Activated T-helper 1 cell treated with anti-CD3 and anti-CD28 coated beads, Interleukin-12 subunit alpha, Interleukin-12 subunit beta, Interleukin-2, Interleukin-4 antibody, amounts not matched to agents 30 ng/mL and 10 ng/mL and 1 ng/mL, durations not matched to agents 14 hours and 24 hours and 36 hours (primary cell): ENCODE measurements around the gene C1RL. TPM values are rescaled to one million over a fixed set of nuclear protein-coding genes. Genes with fewer than 3 reads are reported as not detected.
"Not testable (repeated sequence)": the region's sequence is repeated elsewhere in the genome, so short reads cannot be mapped to it uniquely, and the experiment has no call there.

Experiments
- DNase-seq: peaks from one replicate; pipeline ENCODE4 v3.0.0; 2021; ENCODE audit warnings: low spot score
- H3K27ac Mint-ChIP-seq: one replicate; pipeline ENCODE4 v1.8.0; 2021; ENCODE audit warnings: mild to moderate bottlenecking, mixed read lengths
- H3K27me3 Mint-ChIP-seq: one replicate; pipeline ENCODE4 v1.8.0; 2022; ENCODE audit warnings: mild to moderate bottlenecking, moderate library complexity, mixed read lengths; ENCODE audit not compliant: insufficient read depth
- H3K36me3 Mint-ChIP-seq: one replicate; pipeline ENCODE4 v1.8.0; 2021; ENCODE audit warnings: low read depth, mixed read lengths
- H3K4me1 Mint-ChIP-seq: one replicate; pipeline ENCODE4 v1.8.0; 2021; ENCODE audit warnings: low read depth, mixed read lengths
- H3K4me3 Mint-ChIP-seq: one replicate; pipeline ENCODE4 v1.8.0; 2021; ENCODE audit warnings: mild to moderate bottlenecking, moderate library complexity, mixed read lengths
- H3K9me3 Mint-ChIP-seq: one replicate; pipeline ENCODE4 v1.8.0; 2021; ENCODE audit warnings: mixed read lengths
- intact Hi-C: fragments of 100-400 bp; cut with micrococcal nuclease; formaldehyde crosslinking; loops from one replicate; pipeline ENCODE4 v1.15.1; 2024
- total RNA-seq: library from RNA; stranded (reverse); gene quantifications from 2 replicates; pipeline ENCODE4 v1.2.3, GENCODE V29; 2022

Gene C1RL
- total RNA-seq, 1 donor from 2014 or later: 21.5 TPM

DNA sequence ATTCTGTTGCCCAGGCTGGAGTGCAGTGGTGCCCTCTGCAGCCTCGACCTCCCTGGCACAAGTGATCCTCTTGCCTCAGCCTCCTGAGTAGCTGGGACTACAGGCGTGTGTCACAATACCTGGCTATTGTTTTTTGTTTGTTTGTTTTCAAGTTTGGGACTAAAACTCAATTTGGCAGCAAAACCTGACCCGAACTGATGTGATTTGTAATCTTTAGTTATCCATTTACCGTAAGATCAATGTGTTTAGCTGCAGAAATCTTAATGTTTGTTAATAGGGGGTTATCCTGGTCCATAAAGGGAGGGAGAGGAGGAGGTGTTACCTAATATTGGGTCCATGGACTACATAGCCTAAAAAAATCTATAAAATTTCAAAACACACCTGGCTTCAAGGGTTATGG lies 49.2 kb downstream of the C1RL start:
- no peaks in the 10 kb centered on the region for H3K36me3 Mint-ChIP-seq
- H3K27me3 Mint-ChIP-seq: peaks cover 24% of the 10 kb centered on the region
- DNase-seq: no peak
- H3K4me3 Mint-ChIP-seq: no peak overlapping the region
- H3K27ac Mint-ChIP-seq: no peak overlapping the region
- H3K9me3 Mint-ChIP-seq: no peaks in the 10 kb centered on the region
- no peaks in the 10 kb centered on the region for H3K4me1 Mint-ChIP-seq
- intact Hi-C loops: no loop called here

DNA sequence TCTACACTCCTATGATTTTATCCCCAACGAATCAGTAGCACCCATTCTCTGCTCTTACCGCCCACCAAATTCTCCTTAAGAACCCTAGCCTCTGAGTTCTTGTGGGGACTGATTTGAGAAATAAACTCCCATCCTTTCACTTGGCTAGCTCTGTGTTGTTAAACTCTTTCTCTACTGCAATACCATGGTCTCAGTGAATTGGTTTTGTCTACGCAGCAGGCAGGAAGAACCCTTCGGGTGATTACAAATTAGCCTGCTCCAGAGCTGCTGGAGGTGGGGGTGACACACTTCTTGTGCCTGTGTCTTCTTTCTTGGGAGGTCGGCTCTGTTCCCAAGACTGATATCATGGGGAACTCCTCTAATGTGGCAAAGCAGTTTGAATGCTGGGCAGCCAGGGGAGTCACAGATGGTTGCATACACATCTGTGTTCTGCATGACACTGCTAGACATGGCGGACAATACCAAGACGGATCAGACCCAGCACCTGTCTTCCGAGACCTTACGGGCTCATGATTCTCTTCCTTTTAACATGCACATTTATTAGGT lies 50.1 kb downstream of the C1RL start:
- DNase-seq: no peak
- intact Hi-C loops: no loop called here
- no peaks in the 10 kb centered on the region for H3K36me3 Mint-ChIP-seq
- no peak overlapping the region for H3K27ac Mint-ChIP-seq
- no peaks in the 10 kb centered on the region for H3K9me3 Mint-ChIP-seq
- no peak overlapping the region for H3K4me3 Mint-ChIP-seq
- H3K4me1 Mint-ChIP-seq: no peaks in the 10 kb centered on the region
- H3K27me3 Mint-ChIP-seq: peaks cover 28% of the 10 kb centered on the region

DNA sequence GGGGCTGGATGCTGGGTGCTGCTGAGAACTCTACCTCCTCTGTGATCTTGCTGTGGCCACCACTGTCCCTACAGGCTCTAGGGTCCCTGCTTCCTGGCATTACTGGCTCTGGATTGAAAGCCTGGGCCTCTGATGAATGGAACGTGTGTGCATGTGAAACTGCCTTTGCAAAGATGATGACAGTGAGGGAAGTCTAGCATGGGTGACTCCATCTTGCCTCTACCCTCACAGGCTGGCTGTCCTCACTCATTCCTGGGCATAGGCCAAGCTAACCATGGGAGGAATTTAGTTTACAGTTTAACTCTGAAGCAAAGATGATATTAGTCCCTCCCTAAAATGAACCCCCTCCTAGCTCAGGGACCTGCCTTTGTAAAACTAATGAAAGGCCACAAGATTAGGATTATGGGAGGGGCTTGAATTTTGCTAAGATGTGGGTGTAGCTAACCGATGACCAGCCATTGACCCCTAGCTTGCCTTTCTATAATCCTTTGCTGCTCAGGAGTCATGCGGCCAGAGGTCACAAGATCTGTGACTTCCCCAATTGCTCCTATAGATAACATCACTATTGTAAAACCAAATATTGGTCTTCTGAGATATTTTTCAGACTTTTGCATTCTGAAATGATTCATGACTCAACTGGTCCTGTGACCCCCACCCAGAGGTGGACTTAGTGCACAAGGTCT lies 50.7 kb downstream of the C1RL start:
- Mint-ChIP-seq H3K27me3 (peaks cover 28% of the 10 kb centered on the region), H3K4me3 (no peak overlapping the region), H3K4me1 (no peaks in the 10 kb centered on the region), H3K27ac (no peak overlapping the region), H3K9me3 (no peaks in the 10 kb centered on the region), H3K36me3 (no peaks in the 10 kb centered on the region)
- no peak for DNase-seq
- intact Hi-C loops: no loop called here

DNA sequence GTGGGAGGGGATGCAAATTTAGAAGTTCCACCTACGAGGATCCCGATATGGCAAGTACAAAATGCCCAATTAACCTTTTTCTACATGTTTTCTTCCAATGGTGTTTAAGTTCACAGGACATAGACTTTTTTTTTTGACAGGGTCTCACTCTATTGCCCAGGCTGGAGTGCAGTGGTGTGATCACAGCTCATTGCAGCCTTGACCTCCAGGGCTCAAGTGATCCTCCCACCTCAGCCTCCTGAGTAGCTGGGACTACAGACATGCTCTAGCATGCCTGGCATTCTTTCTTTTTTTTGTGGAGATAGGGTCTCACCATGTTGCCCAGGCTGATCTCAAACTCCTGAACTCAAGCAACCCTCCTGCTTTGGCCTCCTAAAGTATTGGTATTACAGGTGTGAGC lies 53.3 kb downstream of the C1RL start:
- H3K9me3 Mint-ChIP-seq, H3K4me1 Mint-ChIP-seq, intact Hi-C loops, H3K27ac Mint-ChIP-seq, DNase-seq, H3K4me3 Mint-ChIP-seq, H3K36me3 Mint-ChIP-seq: not testable (repeated sequence)
- H3K27me3 Mint-ChIP-seq: peaks cover 29% of the 10 kb centered on the region

DNA sequence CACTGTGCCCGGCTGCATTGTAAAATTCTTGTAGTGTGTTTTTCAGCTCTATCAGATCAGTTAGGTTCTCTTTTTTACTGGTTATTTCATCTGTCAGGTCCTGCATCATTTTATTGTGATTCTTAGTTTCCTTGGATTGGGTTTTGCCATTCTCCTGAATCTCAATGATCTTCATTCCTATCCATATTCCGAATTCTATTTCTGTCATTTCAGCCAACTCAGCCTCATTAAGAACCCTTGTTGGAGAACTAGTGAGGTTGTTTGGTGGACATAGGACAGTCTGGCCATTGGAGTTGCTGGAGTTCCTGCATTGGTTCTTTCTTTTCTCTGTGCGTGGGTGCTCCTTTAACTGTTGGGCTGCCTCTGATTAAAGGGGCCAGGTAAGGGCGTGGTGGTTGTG lies 54.1 kb downstream of the C1RL start:
- intact Hi-C loops: no loop called here
- peaks cover 26% of the 10 kb centered on the region for H3K27me3 Mint-ChIP-seq

DNA sequence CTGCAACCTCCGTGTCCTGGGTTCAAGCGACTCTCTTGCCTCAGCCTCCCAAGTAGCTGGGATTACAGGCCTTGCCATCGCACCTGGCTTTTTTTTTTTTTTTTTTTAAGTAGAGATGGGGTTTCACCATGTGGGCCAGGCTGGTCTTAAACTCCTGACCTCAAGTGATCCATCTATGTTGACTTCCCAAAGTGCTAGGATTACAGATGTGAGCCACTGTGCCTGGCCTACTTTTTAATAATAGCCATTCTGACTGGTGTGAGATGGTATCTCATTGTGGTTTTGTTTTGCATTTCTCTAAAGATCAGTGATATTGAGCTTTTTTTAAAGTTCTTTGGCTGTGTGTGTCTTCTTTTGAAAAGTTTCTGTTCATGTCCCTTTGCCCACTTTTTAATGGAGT lies 59.0 kb downstream of the C1RL start:
- Mint-ChIP-seq H3K27me3 (peaks cover 11% of the 10 kb centered on the region), H3K4me1 (peaks cover 15% of the 10 kb centered on the region)
- H3K36me3 Mint-ChIP-seq, H3K4me3 Mint-ChIP-seq, H3K27ac Mint-ChIP-seq, intact Hi-C loops, DNase-seq, H3K9me3 Mint-ChIP-seq: not testable (repeated sequence)

More for the DNA sequence above, 54.1 kb downstream of the C1RL start:
- H3K9me3 Mint-ChIP-seq: no peaks in the 10 kb centered on the region
- no peak overlapping the region for H3K4me3 Mint-ChIP-seq
- no peak overlapping the region for H3K27ac Mint-ChIP-seq
- DNase-seq: no peak
- no peaks in the 10 kb centered on the region for H3K4me1 Mint-ChIP-seq
- H3K36me3 Mint-ChIP-seq: no peaks in the 10 kb centered on the region

DNA sequence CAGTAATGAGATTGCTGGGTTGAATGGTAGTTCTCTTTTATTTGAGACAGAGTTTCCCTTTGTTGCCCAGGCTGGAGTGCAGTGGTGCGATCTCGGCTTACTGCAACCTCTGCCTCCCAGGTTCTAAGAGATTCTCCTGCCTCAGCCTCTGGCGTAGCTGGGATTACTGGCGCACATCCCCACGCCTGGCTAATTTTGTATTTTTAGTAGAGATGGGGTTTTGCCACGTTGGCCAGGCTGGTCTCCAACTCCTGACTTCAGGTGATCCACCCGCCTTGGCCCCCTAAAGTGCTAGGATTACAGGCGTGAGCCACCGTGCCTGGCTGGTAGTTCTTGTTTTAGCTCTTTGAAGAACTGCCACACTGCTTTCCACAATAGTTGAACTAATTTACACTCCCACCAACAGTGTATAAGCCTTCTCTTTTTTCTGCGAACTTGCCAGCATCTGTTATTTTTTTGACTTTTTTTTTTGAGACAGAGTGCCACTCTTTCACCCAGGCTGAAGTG lies 59.5 kb downstream of the C1RL start:
- H3K36me3 Mint-ChIP-seq, H3K4me3 Mint-ChIP-seq, H3K27ac Mint-ChIP-seq, H3K9me3 Mint-ChIP-seq, DNase-seq, intact Hi-C loops: not testable (repeated sequence)
- Mint-ChIP-seq H3K27me3 (peaks cover 11% of the 10 kb centered on the region), H3K4me1 (peaks cover 15% of the 10 kb centered on the region)

DNA sequence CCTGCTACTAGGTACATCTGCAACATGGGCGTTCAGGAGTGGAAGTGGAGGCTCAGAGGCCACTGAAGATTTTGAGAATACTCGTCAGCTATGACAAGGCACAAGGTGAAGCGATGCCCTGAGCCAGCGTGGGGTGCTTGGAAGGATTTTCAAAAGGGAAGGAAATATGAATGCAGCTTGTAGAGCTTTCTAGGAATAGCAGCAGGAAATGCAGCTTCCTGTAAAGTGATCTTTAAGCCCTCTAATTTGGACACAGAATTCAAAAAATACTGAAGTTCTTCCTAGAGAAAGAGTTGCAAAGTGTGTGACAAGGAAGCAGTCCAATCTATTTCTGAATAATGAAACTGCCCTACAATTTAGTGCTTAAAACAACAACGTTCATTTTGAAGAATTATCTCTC lies 61.7 kb downstream of the C1RL start:
- Mint-ChIP-seq H3K27me3 (peaks cover 2% of the 10 kb centered on the region), H3K9me3 (no peaks in the 10 kb centered on the region), H3K4me1 (peaks cover 15% of the 10 kb centered on the region), H3K4me3 (peak overlapping the region; percentile 6), H3K27ac (no peak overlapping the region), H3K36me3 (no peaks in the 10 kb centered on the region)
- intact Hi-C loops: no loop called here
- no peak for DNase-seq

DNA sequence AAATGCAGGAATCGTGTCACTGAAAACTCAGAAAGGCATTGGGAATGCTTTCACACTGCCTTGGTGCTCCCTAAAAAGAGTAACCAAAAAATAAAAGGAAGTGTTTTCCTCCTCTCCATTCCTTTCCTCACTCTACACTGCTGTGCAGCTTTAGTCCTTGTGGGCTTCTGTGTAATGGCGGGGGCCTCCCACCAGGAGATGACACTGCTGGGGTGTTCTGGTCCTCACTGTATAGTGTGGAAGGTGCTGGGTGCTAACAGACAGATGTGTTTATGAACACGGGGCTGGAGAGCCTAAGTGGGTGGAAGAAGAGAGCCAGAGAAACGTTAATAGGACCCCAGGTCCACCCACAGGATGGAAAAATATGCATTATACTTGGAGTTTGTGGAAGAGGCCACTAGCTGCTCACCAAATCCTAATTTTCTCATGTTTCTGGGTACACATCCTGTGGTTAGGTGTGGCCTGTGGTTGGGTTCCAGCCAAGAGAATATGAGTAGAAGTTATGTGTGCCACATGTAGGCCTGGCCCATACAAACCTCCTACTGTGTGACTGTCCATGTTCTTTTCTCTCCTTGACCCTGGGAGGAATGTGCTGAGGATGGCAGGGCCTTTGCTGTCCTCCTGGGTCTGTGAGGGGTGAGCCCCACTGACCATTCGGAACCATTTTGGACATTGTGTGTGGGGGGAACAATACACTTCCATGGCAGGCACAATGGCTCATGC lies 62.5 kb downstream of the C1RL start:
- intact Hi-C loops: no loop called here
- H3K36me3 Mint-ChIP-seq: no peaks in the 10 kb centered on the region
- no peaks in the 10 kb centered on the region for H3K9me3 Mint-ChIP-seq
- no peak overlapping the region for H3K27ac Mint-ChIP-seq
- H3K4me3 Mint-ChIP-seq: no peak overlapping the region
- H3K4me1 Mint-ChIP-seq: peaks cover 15% of the 10 kb centered on the region
- H3K27me3 Mint-ChIP-seq: peaks cover 2% of the 10 kb centered on the region
- DNase-seq: no peak

DNA sequence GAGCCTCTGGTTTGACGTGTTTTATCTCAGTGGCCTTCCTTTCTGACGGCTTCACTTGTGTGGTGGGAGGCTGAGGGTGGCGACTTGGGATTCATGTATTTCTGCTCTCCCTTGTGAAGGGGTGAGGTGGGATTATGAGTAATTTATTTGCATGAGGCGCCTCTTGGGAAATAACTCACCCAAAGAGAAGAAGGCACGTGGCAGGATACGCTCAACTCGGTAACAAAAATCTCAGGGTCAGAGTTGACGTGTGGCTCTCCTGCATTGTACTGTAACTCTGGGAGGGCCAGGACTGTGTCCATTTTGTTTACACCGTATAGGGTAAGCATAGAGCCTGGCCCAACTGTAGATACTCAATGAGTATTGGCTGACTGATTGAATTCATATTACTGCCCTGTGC lies 63.1 kb downstream of the C1RL start:
- Mint-ChIP-seq H3K9me3 (no peaks in the 10 kb centered on the region), H3K4me1 (peaks cover 15% of the 10 kb centered on the region), H3K27ac (no peak overlapping the region), H3K27me3 (peaks cover 2% of the 10 kb centered on the region), H3K36me3 (no peaks in the 10 kb centered on the region), H3K4me3 (no peak overlapping the region)
- intact Hi-C loops: no loop called here
- no peak for DNase-seq

Other genes starting within 250 kb of the C1RL start
- gene TPI1, start 241.7 kb downstream of the C1RL start, total RNA-seq: 1,427 and 1,438 TPM in 2 replicates
- gene SPSB2, start 235.9 kb downstream of the C1RL start, total RNA-seq: 3.4 and 4.7 TPM in 2 replicates
- 5.3 and 5.6 TPM in 2 replicates for gene LRRC23, start 204.4 kb downstream of the C1RL start, total RNA-seq
- 147 and 156 TPM in 2 replicates for gene ENO2, start 194.6 kb downstream of the C1RL start, total RNA-seq
- gene ATN1, start 181.3 kb downstream of the C1RL start, total RNA-seq: 70.8 and 71.2 TPM in 2 replicates
- gene RNU7-1, start 165.4 kb downstream of the C1RL start, total RNA-seq: not detected in 2 replicates
- 190 and 197 TPM in 2 replicates for gene C12orf57, start 165.2 kb downstream of the C1RL start, total RNA-seq
- gene PTPN6, start 157.9 kb downstream of the C1RL start, total RNA-seq: 332 and 341 TPM in 2 replicates
- gene PHB2, start 138.6 kb downstream of the C1RL start, total RNA-seq: 456 and 469 TPM in 2 replicates
- gene EMG1, start 138.3 kb downstream of the C1RL start, total RNA-seq: 132 and 134 TPM in 2 replicates
- gene LPCAT3, start 90.7 kb downstream of the C1RL start, total RNA-seq: 27.9 and 30.0 TPM in 2 replicates
- 1.6 and 2.4 TPM in 2 replicates for gene C1S, start 48.5 kb downstream of the C1RL start, total RNA-seq
- gene C1R, start 16.8 kb downstream of the C1RL start, total RNA-seq: 1.7 and 2.0 TPM in 2 replicates
- 0.51 TPM in 1 of 2 replicates, not detected in the other for gene RBP5, start 19.7 kb upstream of the C1RL start, total RNA-seq
- 48.5 and 50.8 TPM in 2 replicates for gene CLSTN3, start 21.2 kb upstream of the C1RL start, total RNA-seq
- 39.9 and 42.4 TPM in 2 replicates for gene PEX5, start 80.5 kb upstream of the C1RL start, total RNA-seq
- gene ACSM4, start 194.9 kb upstream of the C1RL start, total RNA-seq: not detected in 2 replicates